GM21381 (cell line): ENCODE data around the gene SLIT3.

Experiments used
- ATAC-seq: cut with Tn5 transposase; IDR thresholded peaks from one replicate; pipeline ENCODE4 v1.9.1; 2021; ENCODE audit warnings: mild to moderate bottlenecking, moderate library complexity; ENCODE audit not compliant: unreplicated experiment

Gene SLIT3

DNA sequence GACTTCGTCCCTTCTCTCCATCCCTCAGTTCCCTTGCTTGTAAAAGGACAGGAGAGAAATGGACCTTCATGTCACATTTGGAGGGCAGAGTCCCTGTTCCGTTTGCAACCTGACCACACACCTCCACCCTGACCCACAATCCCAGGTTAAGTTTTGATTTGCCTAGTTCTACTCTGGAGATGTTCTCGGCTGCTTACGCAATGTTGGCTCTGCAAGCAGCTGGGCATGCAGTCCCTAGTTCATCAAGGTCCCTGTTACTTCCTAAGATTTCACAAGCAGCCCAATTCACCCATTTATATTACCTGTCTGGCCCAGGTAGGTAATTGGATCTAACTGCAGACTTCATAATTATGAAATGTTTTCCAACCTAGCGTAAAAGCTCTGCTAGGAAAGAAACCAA lies 28.8 kb downstream of the SLIT3 start:
- no peak for ATAC-seq

DNA sequence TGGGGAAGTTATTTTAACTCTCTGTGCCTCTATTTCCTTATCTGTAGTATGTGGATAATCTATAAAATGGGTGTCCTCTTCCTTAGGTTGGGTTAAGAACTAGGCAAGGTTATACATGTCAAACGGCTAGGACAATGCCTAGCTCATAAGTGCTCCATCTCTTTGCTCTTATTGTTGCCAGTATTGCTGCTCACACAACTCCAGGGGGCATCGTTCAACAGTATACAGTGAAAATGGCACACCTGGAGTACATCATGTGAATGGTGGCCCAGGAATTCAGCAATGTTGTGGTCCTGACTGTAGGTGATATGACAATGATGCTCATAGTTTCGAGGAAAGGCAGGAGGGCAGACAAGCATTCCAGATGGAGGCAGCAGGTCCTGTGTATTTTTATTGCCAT lies 30.1 kb downstream of the SLIT3 start:
- no peak for ATAC-seq

- ATAC-seq, result no peak
Observed at GRCh38 chr5:169268019-169268418, 32.9 kb downstream of the SLIT3 start.

DNA sequence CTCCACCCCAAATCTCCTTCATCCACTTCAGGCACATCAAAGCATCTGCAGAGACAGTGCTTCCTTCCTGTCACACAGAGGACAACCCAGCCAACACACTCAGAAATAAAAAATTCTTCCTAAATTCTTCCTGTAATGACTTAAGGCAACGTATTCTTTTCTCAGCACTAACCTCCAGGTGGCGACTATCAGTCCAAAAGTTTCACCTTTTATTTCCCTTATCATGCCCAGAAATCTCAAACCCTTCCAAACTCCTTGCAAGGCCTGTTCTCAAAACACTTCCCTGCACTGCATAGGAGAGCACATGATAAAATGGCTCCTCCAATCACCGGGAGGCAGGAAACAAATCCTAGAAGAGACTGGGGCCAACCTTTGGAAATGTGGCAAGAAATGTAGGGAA lies 35.1 kb downstream of the SLIT3 start:
- no peak for ATAC-seq

- no peak for ATAC-seq
Observed at GRCh38 chr5:169263591-169263990, 37.3 kb downstream of the SLIT3 start.

- no peak for ATAC-seq
Observed at GRCh38 chr5:169260896-169261569, 39.9 kb downstream of the SLIT3 start.

GRCh38 chr5:169258372-169259000 lies 42.5 kb downstream of the SLIT3 start:
- ATAC-seq, result no peak

GRCh38 chr5:169256191-169256590 lies 44.7 kb downstream of the SLIT3 start:
- ATAC-seq, result no peak

GRCh38 chr5:169253071-169253470 lies 47.9 kb downstream of the SLIT3 start:
- ATAC-seq, result no peak

GRCh38 chr5:169251333-169252084 lies 49.4 kb downstream of the SLIT3 start:
- ATAC-seq, result no peak

- ATAC-seq, result no peak
Observed at GRCh38 chr5:169250887-169251286, 50.1 kb downstream of the SLIT3 start.

DNA sequence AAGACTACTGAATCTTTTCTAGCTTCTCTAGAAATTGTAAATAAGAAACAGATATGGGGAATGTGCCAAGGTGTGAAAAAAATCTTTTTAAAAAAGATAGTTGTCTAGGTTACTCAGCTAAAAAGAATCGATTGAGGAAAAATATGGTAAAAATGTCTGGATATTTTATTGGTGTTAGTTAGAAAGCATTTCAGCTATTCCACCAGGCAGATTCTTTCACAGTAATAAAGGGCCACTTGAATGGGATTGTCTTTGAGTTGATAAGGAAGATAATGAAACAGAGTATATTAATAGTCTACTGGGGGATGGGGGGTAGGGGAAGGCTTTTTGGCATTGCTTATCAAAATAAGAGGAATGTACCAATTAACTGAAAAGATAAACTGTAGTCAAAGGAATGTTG lies 51.9 kb downstream of the SLIT3 start:
- no peak for ATAC-seq

- ATAC-seq, result no peak
Observed at GRCh38 chr5:169248550-169248949, 52.4 kb downstream of the SLIT3 start.

DNA sequence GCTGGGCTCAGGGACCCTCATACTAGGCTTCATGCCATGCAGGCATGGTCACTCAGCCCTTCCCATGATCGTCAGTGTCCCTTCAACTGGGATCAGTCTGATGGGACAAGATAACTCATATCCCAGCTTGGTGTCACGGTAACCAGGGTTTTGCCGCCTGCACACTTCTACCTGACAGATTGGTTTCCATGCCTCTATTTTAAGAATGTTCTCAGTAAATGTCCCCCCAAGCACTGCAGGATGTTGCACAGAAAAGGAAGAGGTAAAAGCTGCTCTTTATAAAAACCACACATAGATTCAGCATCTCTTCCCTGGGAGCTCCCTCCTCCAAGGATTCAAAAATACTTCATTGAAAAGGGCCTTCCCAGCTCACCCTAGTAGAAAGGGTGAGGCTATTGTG lies 56.1 kb downstream of the SLIT3 start:
- no peak for ATAC-seq

- no peak for ATAC-seq
Observed at GRCh38 chr5:169243651-169244422, 57.1 kb downstream of the SLIT3 start.

DNA sequence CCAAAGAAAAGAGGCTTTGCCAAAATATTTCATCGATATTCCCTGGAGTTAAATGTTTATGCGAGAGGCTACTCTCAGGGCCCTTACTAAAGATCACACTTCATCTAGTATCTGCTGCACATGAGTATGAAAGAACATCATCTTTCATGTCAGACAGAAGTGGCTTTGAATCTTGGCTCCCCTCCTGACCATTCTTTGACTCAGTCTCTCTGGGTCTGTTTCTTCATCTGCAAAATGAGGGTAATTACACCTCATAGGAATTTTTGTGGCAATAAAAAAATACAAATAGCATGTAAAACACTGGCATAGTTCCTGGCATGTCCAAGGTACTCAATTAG lies 58.1 kb downstream of the SLIT3 start:
- ATAC-seq, result no peak

DNA sequence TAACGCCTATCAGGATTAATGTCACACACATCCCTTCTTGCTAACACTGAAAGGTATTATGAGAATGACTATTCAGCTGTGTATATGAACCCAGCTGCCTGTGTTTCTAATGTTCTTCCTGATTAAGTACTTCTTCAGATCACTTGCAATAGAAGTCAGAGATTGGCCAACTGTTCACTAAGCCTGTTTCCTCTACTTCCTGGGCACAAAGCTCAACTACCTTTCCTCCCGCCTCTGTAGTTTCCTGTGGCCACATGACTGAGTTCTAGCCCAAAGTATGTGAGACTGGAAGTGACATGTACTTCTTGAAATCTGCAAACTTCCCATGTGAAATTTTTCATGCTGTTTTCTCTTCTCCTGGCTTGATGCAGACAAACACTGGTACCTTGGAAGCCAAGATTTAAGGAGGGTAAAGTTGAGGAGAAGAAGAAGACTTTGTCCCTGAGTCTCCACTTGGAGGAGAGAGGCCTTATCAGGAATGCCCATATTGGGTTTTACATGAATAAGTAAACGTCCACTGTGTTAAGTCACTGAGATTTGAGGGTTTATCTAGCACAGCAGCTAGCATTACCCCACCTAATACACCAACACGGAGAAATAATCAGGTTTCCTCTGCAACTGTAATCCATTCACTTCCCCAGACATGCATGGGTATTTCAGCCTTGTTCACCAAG lies 58.6 kb downstream of the SLIT3 start:
- no peak for ATAC-seq

DNA sequence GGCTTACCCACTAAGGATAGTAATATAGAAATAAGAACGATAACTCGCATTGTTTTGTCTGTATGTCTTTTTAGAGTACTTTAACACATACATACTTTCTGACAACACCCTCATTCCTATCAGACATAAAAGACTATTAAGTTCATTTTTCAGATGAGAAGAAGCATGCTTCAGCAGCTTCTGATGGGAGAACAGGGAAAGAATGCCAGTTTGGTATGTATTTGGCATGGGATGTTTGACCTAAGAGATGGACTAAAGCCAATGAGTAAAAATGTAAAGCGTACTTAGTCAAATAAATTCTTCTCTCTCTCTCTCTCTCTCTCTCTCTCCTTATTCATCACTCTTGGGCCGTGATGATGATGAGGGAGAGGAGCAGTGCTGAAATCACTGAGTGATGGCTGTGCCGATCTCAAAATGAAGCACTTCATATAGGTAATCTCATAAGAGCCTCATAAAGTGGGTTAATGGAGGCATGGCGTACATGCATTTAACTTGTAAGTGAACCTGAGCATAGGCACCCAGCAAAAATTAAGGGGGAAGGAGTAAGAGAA lies 71.5 kb downstream of the SLIT3 start:
- no peak for ATAC-seq

DNA sequence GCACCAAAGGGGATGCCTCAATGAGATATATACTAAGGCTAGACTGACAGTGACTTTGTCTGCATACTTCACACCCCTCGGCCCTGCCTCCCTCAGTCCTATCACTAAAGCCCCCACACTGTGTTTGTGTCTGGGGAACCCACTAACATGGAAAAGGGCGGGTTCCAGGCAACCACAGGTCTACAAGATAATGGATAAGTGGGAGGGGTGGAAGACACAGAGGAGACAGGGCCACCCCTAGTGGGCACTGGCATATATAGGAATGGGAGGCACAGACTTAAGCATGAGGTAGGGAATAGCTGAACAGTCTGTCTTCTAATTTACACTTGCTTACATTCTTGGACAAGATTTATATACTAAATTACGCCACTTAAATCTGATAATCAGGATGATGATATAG lies 74.0 kb downstream of the SLIT3 start:
- ATAC-seq, result no peak

DNA sequence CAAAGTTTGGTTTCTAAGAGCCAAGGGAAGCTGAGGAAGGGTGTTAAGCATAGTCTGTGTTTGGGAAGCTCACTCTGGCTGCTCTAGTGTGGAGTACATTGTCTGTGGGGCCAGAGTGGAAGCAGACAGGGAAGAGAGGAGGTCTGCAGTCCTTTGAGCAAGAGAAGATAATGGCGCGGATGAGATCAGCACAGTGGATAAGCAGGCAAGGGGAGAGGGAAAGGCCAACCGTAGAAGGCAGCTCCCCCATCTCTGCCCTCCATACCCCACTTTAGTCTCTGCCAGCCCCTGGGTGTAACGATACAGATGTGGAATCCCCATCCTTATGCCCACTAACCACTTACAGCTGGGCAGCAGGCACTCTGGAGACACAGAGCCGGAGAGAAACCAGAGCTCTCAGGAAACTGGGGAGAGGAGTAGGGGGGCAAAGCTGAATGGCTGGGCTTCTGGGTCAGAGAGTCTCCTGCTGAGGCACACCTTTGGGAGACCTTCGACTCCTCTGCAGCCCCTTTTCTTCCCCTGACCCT lies 75.0 kb downstream of the SLIT3 start:
- no peak for ATAC-seq

GRCh38 chr5:169223595-169223953 lies 77.4 kb downstream of the SLIT3 start:
- ATAC-seq, result no peak
